K562 (cell line): ENCODE data around the gene NBPF3. TPM values are rescaled to one million over a fixed set of nuclear protein-coding genes. Genes with fewer than 3 reads are reported as not detected.
A peak's percentile ranks its signal among the peaks of the same experiment; 100 is the strongest.
"Not testable (repeated sequence)": the region's sequence is repeated elsewhere in the genome, so short reads cannot be mapped to it uniquely, and the experiment has no call there.

Experiments
- ATAC-seq: fragments of 200-7000 bp; cut with Tn5 transposase; 3 replicates; pipeline ENCODE4 v1.9.1; 2020; ENCODE audit warnings: moderate library complexity
- BruUV-seq: library from RNA; stranded (reverse); fragments of 400-500 nt; replicated peaks from 2 replicates; lab custom pipeline; 2021; lab: Mats Ljungman, UMichigan
- CTCF ChIA-PET: fragments of 300-600 bp; formaldehyde crosslinking; extraction: SDS; loops from one replicate; lab custom pipeline; 2021; ENCODE audit warnings: low intra/inter-chr PET ratio; lab: Yijun Ruan, JAX
- POLR2A ChIA-PET: fragments of 300-600, 350-650 bp; sonication (Branson Sonifier 250); formaldehyde crosslinking; extraction: SDS; loops from one replicate; lab custom pipeline; 2021; ENCODE audit warnings: antibody characterized with exemption, inconsistent platforms; lab: Yijun Ruan, JAX
- DNase-seq, 4 experiments: peaks; one replicate each; pipeline versions ENCODE4 v3.0.0 to v3.0.0-alpha.2; 2011 to 2018; ENCODE audit warnings: low spot score in 3 of 4, mixed read lengths in 3 of 4; ENCODE audit errors: extremely low read depth in 1 of 4
- FAIRE-seq: peaks from 2 replicates; lab custom pipeline; 2011; peaks lifted over from hg19 to GRCh38; lab: Jason Lieb, UNC
- H2AFZ ChIP-seq: 2 replicates; pipeline ENCODE4 v1.6.0; 2011; ENCODE audit warnings: low read depth, low read length, control low read depth, inconsistent platforms
- H3K27ac ChIP-seq: fragments of 200-600 bp; 3 replicates; pipeline ENCODE4 v1.8.0; 2011; ENCODE audit warnings: low read depth, mild to moderate bottlenecking, control low read depth, inconsistent platforms, low read length, moderate library complexity, mixed read lengths; ENCODE audit errors: extremely low read depth
- H3K27me3 ChIP-seq, 2 experiments: fragments of 300-600 bp in 1 of 2; 2 replicates in 1 of 2; 3 replicates in 1 of 2; pipeline versions ENCODE4 v1.6.0 to v1.8.0; 2011; ENCODE audit warnings: inconsistent platforms in 2 of 2, low read length in 2 of 2, mild to moderate bottlenecking in 1 of 2, mixed read lengths in 1 of 2, moderate library complexity in 1 of 2; ENCODE audit not compliant: control insufficient read depth in 2 of 2, insufficient read depth in 2 of 2
- H3K36me3 ChIP-seq: fragments of 300-600 bp; 3 replicates; pipeline ENCODE4 v1.8.0; 2011; ENCODE audit warnings: mild to moderate bottlenecking, low read length, inconsistent platforms; ENCODE audit not compliant: control insufficient read depth, insufficient read depth
- H3K4me1 ChIP-seq, 2 experiments: fragments of 200-600 bp in 1 of 2; replicated peaks in 1 of 2; 2 replicates in 1 of 2; 3 replicates in 1 of 2; pipeline versions ENCODE4 v1.5.1 to v1.8.0; 2011; ENCODE audit warnings: inconsistent platforms in 2 of 2, low read length in 2 of 2, mild to moderate bottlenecking in 1 of 2, mixed read lengths in 1 of 2, moderate library complexity in 1 of 2; ENCODE audit not compliant: control insufficient read depth in 2 of 2, insufficient read depth in 2 of 2
- H3K4me2 ChIP-seq: 2 replicates; pipeline ENCODE4 v1.6.1; 2011; ENCODE audit warnings: low read length, control low read depth, inconsistent platforms, mixed read lengths; ENCODE audit not compliant: insufficient read depth
- H3K4me3 ChIP-seq: fragments of 200-600 bp; sonication (generic), shearing (Covaris generic); 2 replicates; pipeline ENCODE4 v1.5.1; 2016; ENCODE audit warnings: control low read depth, inconsistent platforms
- H3K79me2 ChIP-seq: fragments of 200-600 bp; 3 replicates; pipeline ENCODE4 v1.8.0; 2011; ENCODE audit warnings: low read length, inconsistent platforms; ENCODE audit not compliant: control insufficient read depth, insufficient read depth
- H3K9ac ChIP-seq, 2 experiments: 2 replicates each; pipeline versions ENCODE4 v1.6.0 to v1.6.1; 2011; ENCODE audit warnings: low read depth in 2 of 2, low read length in 2 of 2, control low read depth in 1 of 2, inconsistent platforms in 1 of 2, mild to moderate bottlenecking in 1 of 2, mixed read lengths in 1 of 2; ENCODE audit not compliant: insufficient read depth in 1 of 2
- H3K9me1 ChIP-seq: one replicate; pipeline ENCODE4 v1.6.0; 2011; ENCODE audit warnings: inconsistent platforms, mild to moderate bottlenecking, low read length, moderate library complexity; ENCODE audit not compliant: control insufficient read depth, insufficient read depth
- H3K9me3 ChIP-seq: replicated peaks from 2 replicates; pipeline ENCODE4 v1.5.1; 2011; ENCODE audit warnings: low read depth, low read length, inconsistent platforms; ENCODE audit not compliant: control insufficient read depth, insufficient read depth
- H4K20me1 ChIP-seq: replicated peaks from 2 replicates; pipeline ENCODE4 v1.6.1; 2011; ENCODE audit warnings: low read length, inconsistent platforms, mixed read lengths; ENCODE audit not compliant: control insufficient read depth, insufficient read depth
- HMGN3 ChIP-seq: IDR thresholded peaks from 2 replicates; pipeline ENCODE4 v1.6.1; 2011; ENCODE audit warnings: borderline replicate concordance, low read depth, mild to moderate bottlenecking, mixed read lengths, low read length; ENCODE audit not compliant: insufficient read length; ENCODE audit errors: extremely low read depth
- NRF1 ChIP-seq, 2 experiments: fragments of 450-650 bp; IDR thresholded peaks in 1 of 2; conservative IDR thresholded peaks in 1 of 2; 2 replicates each; pipeline ENCODE4 v1.6.1; 2014; ENCODE audit warnings: mild to moderate bottlenecking in 2 of 2
- ZNF146 ChIP-seq: IDR thresholded peaks from one replicate; pipeline ENCODE4 v1.6.1; 2018; ENCODE audit warnings: missing compliant biosample characterization; ENCODE audit not compliant: unreplicated experiment
- WGBS: fragments of 100-300 bp; shearing (Covaris generic); methylation state at CpG from one replicate; pipeline ENCODE4 v1.1.6; 2016; ENCODE audit warnings: low coverage, mixed read lengths; ENCODE audit not compliant: insufficient coverage; ENCODE audit errors: missing lambda C conversion rate; 5-methylcytosine and 5-hydroxymethylcytosine counted together
- in situ Hi-C: fragments of 300-500 bp; cut with MboI; formaldehyde crosslinking; loops from 4 replicates; pipeline ENCODE4 v1.15.0; 2018; ENCODE audit warnings: inconsistent platforms, mixed read lengths
- intact Hi-C: fragments of 100-400 bp; cut with micrococcal nuclease; formaldehyde crosslinking; loops from 2 replicates; pipeline ENCODE4 v1.14.2; 2022
- polyA plus RNA-seq, 8 experiments: library from polyadenylated mRNA; depleted of rRNA in 4 of 8; stranded (reverse) in 5 of 8; unstranded in 3 of 8; fragments of >200 nt; fragmentation: Nextera tagmentation in 2 of 8; fragmentation: Illumina TruSeq in 1 of 8; extraction: Ambion mirVana in 2 of 8; extraction: Trizol in 1 of 8; gene quantifications; 2 replicates each; pipeline versions ENCODE4 v1.2.1 to v1.2.3, GENCODE V29; 2011 to 2014; ENCODE audit warnings: inconsistent platforms in 1 of 8, missing spikeins in 1 of 8
- total RNA-seq, 7 experiments: library from RNA; depleted of rRNA in 6 of 7; stranded (reverse); fragments of >200 nt in 6 of 7; fragmentation: Illumina TruSeq in 2 of 7; extraction: Trizol in 2 of 7; gene quantifications; 2 replicates each; pipeline versions ENCODE4 v1.2.1 to v1.2.3, GENCODE V29; 2011 to 2021; ENCODE audit warnings: low replicate concordance in 1 of 7

The NBPF3 gene
- total and polyA plus RNA-seq, 9 of the 15 experiments (the other 6 are each of a cell fraction or from before 2014, with no cell fraction given), result 1.5 to 7.3 (median 5.4) TPM

DNA sequence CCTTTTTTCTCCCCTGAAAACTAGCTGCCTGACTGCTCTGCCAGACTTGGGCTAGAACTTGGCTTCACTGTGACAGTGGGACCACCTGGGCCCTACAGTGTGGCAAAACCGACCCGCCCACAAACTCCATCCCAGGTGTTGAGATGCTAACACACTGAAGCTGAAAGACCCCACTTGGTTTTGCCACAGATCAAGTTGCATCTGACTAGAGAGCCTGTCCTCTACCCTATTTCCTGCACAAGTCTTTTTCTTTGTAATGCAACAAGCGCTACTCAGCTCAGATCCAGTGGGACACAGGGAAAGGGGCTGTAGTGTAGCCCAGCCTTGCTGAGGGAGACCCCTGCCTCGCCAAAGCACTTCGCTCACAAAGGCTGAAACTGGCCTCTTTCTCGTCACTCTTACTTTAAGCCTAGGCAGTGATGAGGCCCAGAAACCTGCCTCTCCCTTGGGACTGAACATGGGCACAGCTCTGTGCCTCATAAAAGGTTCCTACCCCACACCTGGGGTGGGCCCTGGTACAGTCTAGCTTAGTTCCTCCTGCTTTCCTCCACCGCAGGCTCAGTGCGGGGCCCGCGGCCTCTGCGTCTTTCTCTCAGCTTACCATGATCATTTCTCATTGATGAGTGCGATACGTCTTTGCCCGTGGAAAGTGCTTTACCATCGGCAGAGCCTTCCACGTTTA lies 79.0 kb downstream of the NBPF3 start (continued):
- no peak for TF ChIP-seq HMGN3
- no peak for TF ChIP-seq ZNF146

DNA sequence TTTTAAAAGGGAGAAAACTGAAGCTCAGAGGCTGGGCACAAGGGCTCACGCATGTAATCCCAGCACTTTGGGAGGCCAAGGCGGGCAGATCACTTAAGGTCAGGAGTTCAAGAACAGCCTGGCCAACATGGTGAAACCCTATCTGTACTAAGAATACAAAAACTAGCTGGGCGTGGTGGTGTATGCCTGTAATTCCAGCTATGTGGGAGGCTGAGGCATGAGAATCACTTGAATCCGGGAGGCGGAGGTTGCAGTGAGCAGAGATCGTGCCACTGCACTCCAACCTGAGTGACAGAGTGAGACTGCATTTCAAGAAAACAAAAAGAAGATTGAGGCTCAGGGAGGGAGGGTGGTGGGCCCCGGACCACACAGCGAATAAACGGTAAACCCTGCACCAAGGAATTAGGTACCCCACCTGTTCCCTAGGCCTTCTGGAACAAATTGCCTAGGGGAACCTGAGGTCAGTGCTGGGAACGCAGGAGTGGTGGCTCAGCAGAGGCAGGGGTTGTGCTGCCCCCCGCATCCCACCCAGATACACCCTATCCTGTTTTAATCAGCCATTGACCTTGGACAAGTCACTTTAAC lies 79.6 kb downstream of the NBPF3 start:
- peaks cover 23 to 67% of the 10 kb centered on the region in 2 experiments; a peak in 4 of 5 replicates for H3K27me3 ChIP-seq
- H2AFZ ChIP-seq, H3K4me1 ChIP-seq, H3K9me1 ChIP-seq, ATAC-seq, CTCF ChIA-PET, H4K20me1 ChIP-seq, H3K4me3 ChIP-seq, H3K36me3 ChIP-seq, H3K9ac ChIP-seq, H3K79me2 ChIP-seq, H3K4me2 ChIP-seq, H3K9me3 ChIP-seq, FAIRE-seq, H3K27ac ChIP-seq, DNase-seq, BruUV-seq: not testable (repeated sequence)
- 15% methylated on average over 11 of the region's 11 CpGs for WGBS
- in situ Hi-C loops (loop anchor here (25.0 kb wide), 1 partner anchor 143 kb away; the partner anchor contains the start of gene RAP1GAP), intact Hi-C loops (loop anchor here (10.0 kb wide), 2 partner anchors 75 to 445 kb away; no protein-coding TSS in a partner anchor)
- TF ChIP-seq NRF1 (conservative IDR thresholded peaks at IDR 0.05 in 1 of 2, IDR thresholded peaks at IDR 0.05 in 1 of 2), result peak in 1 of 2 experiments; percentile 4; a peak in 1 of 4 replicates
- POLR2A ChIA-PET, result interaction anchor here (0.6 to 1.7 kb wide), 2 partner anchors 13 to 129 kb away, joined by 5 read pairs; no protein-coding TSS in a partner anchor
